ENCODE data around the gene ARPC5L.

Gene ARPC5L

DNA sequence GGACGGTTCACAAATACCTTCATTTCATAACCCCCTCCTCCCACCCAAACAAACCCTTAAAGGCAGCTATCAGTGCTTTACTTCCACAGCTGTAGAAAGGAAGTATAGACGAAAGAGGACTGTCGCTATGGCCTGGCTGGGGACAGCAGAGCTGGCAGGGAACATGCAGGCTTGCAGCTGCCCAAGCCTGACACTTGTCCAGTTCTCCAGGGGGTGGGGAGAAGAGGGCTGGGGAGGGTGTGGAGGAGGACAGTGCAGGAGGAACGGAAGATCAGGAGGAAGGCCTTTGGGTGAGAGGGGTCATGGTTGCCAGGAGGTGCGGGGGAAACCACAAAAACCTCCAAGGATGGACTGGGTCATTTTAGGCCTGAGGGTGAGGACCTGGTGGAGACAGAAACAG lies 25.9 kb downstream of the ARPC5L start:
- Histone ChIP-seq H2AFZ (ENCODE audit: low read depth, low read length) (no peak overlapping the region), H3K36me3 (ENCODE audit: insufficient read depth, low read length) (peaks cover 60% of the 10 kb centered on the region), H3K9me3 (ENCODE audit: insufficient read depth, low read length, severe bottlenecking) (no peaks in the 10 kb centered on the region), H3K4me1 (ENCODE audit: insufficient read depth, low read length) (no peaks in the 10 kb centered on the region), H3K4me3 (ENCODE audit: low read depth in 1 of 2, low read length in 2 of 2) (no peak overlapping the region), H3K27me3 (ENCODE audit: insufficient read depth, low read length, poor library complexity) (no peaks in the 10 kb centered on the region), H4K20me1 (ENCODE audit: insufficient read depth, low read length) (no peaks in the 10 kb centered on the region), H3K27ac (ENCODE audit: low read length) (no peak overlapping the region), H3K79me2 (ENCODE audit: insufficient read depth, low read length) (no peaks in the 10 kb centered on the region), H3K9ac (ENCODE audit: low read depth, low read length) (no peak overlapping the region), H3K4me2 (ENCODE audit: insufficient read depth, low read length) (no peak overlapping the region)
- DNase-seq: no peak
- no peak for TF ChIP-seq EZH2 (IDR thresholded peaks at IDR 0.05; ENCODE audit: borderline replicate concordance, low read depth, low read length, severe bottlenecking)
- TF ChIP-seq, protein P1, sequence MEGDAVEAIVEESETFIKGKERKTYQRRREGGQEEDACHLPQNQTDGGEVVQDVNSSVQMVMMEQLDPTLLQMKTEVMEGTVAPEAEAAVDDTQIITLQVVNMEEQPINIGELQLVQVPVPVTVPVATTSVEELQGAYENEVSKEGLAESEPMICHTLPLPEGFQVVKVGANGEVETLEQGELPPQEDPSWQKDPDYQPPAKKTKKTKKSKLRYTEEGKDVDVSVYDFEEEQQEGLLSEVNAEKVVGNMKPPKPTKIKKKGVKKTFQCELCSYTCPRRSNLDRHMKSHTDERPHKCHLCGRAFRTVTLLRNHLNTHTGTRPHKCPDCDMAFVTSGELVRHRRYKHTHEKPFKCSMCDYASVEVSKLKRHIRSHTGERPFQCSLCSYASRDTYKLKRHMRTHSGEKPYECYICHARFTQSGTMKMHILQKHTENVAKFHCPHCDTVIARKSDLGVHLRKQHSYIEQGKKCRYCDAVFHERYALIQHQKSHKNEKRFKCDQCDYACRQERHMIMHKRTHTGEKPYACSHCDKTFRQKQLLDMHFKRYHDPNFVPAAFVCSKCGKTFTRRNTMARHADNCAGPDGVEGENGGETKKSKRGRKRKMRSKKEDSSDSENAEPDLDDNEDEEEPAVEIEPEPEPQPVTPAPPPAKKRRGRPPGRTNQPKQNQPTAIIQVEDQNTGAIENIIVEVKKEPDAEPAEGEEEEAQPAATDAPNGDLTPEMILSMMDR (IDR thresholded peaks at IDR 0.05; ENCODE audit: borderline replicate concordance, extremely low read depth, low read length, poor library complexity, severe bottlenecking): no peak
- ATAC-seq (ENCODE audit: insufficient read depth, low read depth): no peak

DNA sequence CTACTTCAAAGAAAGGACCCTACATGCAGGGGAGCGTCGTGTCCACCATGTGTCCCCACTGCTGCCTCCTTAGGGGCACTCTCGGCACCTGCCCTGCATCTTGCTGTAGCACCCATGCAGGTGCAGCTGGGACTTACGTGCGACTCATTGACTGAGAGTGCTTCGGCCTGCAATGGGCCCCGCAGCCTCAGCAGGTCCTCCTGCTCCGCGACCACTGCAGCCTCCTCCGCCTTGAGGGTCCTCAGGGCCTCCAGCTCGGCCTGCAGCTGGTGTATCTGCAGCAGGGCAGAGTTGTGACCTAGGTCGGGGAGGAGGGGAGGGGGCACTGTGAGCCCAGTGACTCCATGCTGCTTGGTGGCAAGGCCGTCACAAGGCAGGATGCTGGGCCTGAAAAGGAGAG lies 27.1 kb downstream of the ARPC5L start:
- Histone ChIP-seq H3K4me3 (ENCODE audit: low read depth in 1 of 2, low read length in 2 of 2) (no peak overlapping the region), H3K79me2 (ENCODE audit: insufficient read depth, low read length) (no peaks in the 10 kb centered on the region), H3K4me2 (ENCODE audit: insufficient read depth, low read length) (no peak overlapping the region), H3K9me3 (ENCODE audit: insufficient read depth, low read length, severe bottlenecking) (no peaks in the 10 kb centered on the region), H4K20me1 (ENCODE audit: insufficient read depth, low read length) (no peaks in the 10 kb centered on the region), H3K4me1 (ENCODE audit: insufficient read depth, low read length) (no peaks in the 10 kb centered on the region), H3K9ac (ENCODE audit: low read depth, low read length) (no peak overlapping the region), H3K27me3 (ENCODE audit: insufficient read depth, low read length, poor library complexity) (no peaks in the 10 kb centered on the region), H3K27ac (ENCODE audit: low read length) (no peak overlapping the region), H2AFZ (ENCODE audit: low read depth, low read length) (no peak overlapping the region), H3K36me3 (ENCODE audit: insufficient read depth, low read length) (peaks cover 69% of the 10 kb centered on the region)
- TF ChIP-seq, protein P1 (IDR thresholded peaks at IDR 0.05; ENCODE audit: borderline replicate concordance, extremely low read depth, low read length, poor library complexity, severe bottlenecking): no peak
- no peak for TF ChIP-seq EZH2 (IDR thresholded peaks at IDR 0.05; ENCODE audit: borderline replicate concordance, low read depth, low read length, severe bottlenecking)
- DNase-seq: no peak
- ATAC-seq (ENCODE audit: insufficient read depth, low read depth): no peak

DNA sequence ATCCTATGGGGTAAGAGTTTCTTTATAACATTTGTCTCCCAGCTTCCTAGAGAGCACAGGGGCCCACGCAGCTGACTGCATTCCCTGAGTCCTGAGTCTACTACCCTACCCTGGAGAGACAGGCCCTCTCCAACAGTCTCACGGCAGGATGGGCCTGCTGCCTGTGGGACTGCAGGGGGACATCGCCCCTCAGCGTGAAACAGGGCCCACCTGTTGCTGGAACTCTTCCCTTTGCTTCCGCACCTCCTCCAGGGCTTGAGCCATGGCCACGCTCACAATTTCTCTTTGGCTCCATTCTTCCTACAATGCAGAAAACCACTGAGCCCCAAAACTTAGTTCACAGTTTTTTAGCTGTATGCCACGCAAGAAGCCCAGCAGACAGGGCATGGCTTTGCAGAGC lies 28.2 kb downstream of the ARPC5L start:
- H3K36me3 ChIP-seq (ENCODE audit: insufficient read depth, low read length): peaks cover 76% of the 10 kb centered on the region
- no peak for ATAC-seq (ENCODE audit: insufficient read depth, low read depth)

More for the DNA sequence above, 28.2 kb downstream of the ARPC5L start:
- Histone ChIP-seq H3K27me3 (ENCODE audit: insufficient read depth, low read length, poor library complexity) (no peaks in the 10 kb centered on the region), H3K9me3 (ENCODE audit: insufficient read depth, low read length, severe bottlenecking) (no peaks in the 10 kb centered on the region), H3K4me3 (ENCODE audit: low read depth in 1 of 2, low read length in 2 of 2) (no peak overlapping the region), H4K20me1 (ENCODE audit: insufficient read depth, low read length) (no peaks in the 10 kb centered on the region), H3K27ac (ENCODE audit: low read length) (no peak overlapping the region), H3K79me2 (ENCODE audit: insufficient read depth, low read length) (no peaks in the 10 kb centered on the region), H2AFZ (ENCODE audit: low read depth, low read length) (no peak overlapping the region), H3K4me1 (ENCODE audit: insufficient read depth, low read length) (no peaks in the 10 kb centered on the region), H3K9ac (ENCODE audit: low read depth, low read length) (no peak overlapping the region), H3K4me2 (ENCODE audit: insufficient read depth, low read length) (no peak overlapping the region)
- DNase-seq: no peak
- TF ChIP-seq, protein P1 (IDR thresholded peaks at IDR 0.05; ENCODE audit: borderline replicate concordance, extremely low read depth, low read length, poor library complexity, severe bottlenecking): no peak
- TF ChIP-seq EZH2 (IDR thresholded peaks at IDR 0.05; ENCODE audit: borderline replicate concordance, low read depth, low read length, severe bottlenecking): no peak

Measured in DND-41 (cell line).